Stimulated activated effector memory CD8-positive, alpha-beta T cell treated with anti-CD3 and anti-CD28 coated beads, Interleukin-12 subunit alpha, Interleukin-12 subunit beta, amount 100 ng/mL, for 72 hours (primary cell): ENCODE data around the gene ANKFN1.

Experiments used
- ATAC-seq: fragments of 150-1000 bp; cut with Tn5 transposase; 2 replicates; pipeline ENCODE4 v1.10.0; 2021
- DNase-seq, 2 donors: peaks; one replicate each; pipeline ENCODE4 v3.0.0; 2021 to 2022; ENCODE audit warnings: low spot score in 2 of 2
- H3K27ac Mint-ChIP-seq: one replicate; pipeline ENCODE4 v1.8.0; 2022; ENCODE audit warnings: mild to moderate bottlenecking, mixed read lengths
- H3K36me3 Mint-ChIP-seq: one replicate; pipeline ENCODE4 v1.8.0; 2022; ENCODE audit warnings: mild to moderate bottlenecking, mixed read lengths
- H3K4me1 Mint-ChIP-seq: one replicate; pipeline ENCODE4 v1.8.0; 2022; ENCODE audit warnings: mixed read lengths
- H3K4me3 Mint-ChIP-seq: one replicate; pipeline ENCODE4 v1.8.0; 2022; ENCODE audit warnings: mild to moderate bottlenecking, mixed read lengths
- H3K9me3 Mint-ChIP-seq: one replicate; pipeline ENCODE4 v1.8.0; 2022; ENCODE audit warnings: mixed read lengths

Gene ANKFN1

GRCh38 chr17:56528696-56529095, 375.4 kb downstream of the ANKFN1 start:
- no peak for DNase-seq
- Mint-ChIP-seq H3K4me3 (no peak overlapping the region), H3K27ac (no peak overlapping the region), H3K4me1 (no peaks in the 10 kb centered on the region), H3K9me3 (no peaks in the 10 kb centered on the region), H3K36me3 (no peaks in the 10 kb centered on the region)
- no peak for ATAC-seq

- H3K9me3 Mint-ChIP-seq: no peaks in the 10 kb centered on the region
- DNase-seq (no peak), ATAC-seq (no peak)
- H3K36me3 Mint-ChIP-seq: no peaks in the 10 kb centered on the region
- H3K4me3 Mint-ChIP-seq: no peak overlapping the region
- no peak overlapping the region for H3K27ac Mint-ChIP-seq
- H3K4me1 Mint-ChIP-seq: no peaks in the 10 kb centered on the region
Measured at GRCh38 chr17:56532926-56533325, 379.7 kb downstream of the ANKFN1 start.

- ATAC-seq: no peak
- no peaks in the 10 kb centered on the region for H3K4me1 Mint-ChIP-seq
- no peak overlapping the region for H3K27ac Mint-ChIP-seq
- H3K4me3 Mint-ChIP-seq: no peak overlapping the region
- DNase-seq: no peak
- H3K9me3 Mint-ChIP-seq: peaks cover 3% of the 10 kb centered on the region
- H3K36me3 Mint-ChIP-seq: no peaks in the 10 kb centered on the region
Measured at GRCh38 chr17:56536766-56537165, 383.5 kb downstream of the ANKFN1 start.

GRCh38 chr17:56540836-56541235, 387.6 kb downstream of the ANKFN1 start:
- Mint-ChIP-seq H3K9me3 (peaks cover 3% of the 10 kb centered on the region), H3K36me3 (no peaks in the 10 kb centered on the region)
- no peak for DNase-seq

GRCh38 chr17:56543280-56543679, 390.0 kb downstream of the ANKFN1 start:
- no peak overlapping the region for H3K27ac Mint-ChIP-seq
- no peaks in the 10 kb centered on the region for H3K4me1 Mint-ChIP-seq
- DNase-seq: no peak
- ATAC-seq: no peak
- H3K36me3 Mint-ChIP-seq: no peaks in the 10 kb centered on the region
- H3K4me3 Mint-ChIP-seq: no peak overlapping the region
- peaks cover 3% of the 10 kb centered on the region for H3K9me3 Mint-ChIP-seq

More at GRCh38 chr17:56540836-56541235, 387.6 kb downstream of the ANKFN1 start:
- no peak overlapping the region for H3K27ac Mint-ChIP-seq
- no peaks in the 10 kb centered on the region for H3K4me1 Mint-ChIP-seq
- ATAC-seq: no peak
- no peak overlapping the region for H3K4me3 Mint-ChIP-seq

- Mint-ChIP-seq H3K27ac (no peak overlapping the region), H3K9me3 (no peaks in the 10 kb centered on the region), H3K4me1 (no peaks in the 10 kb centered on the region), H3K4me3 (no peak overlapping the region), H3K36me3 (no peaks in the 10 kb centered on the region)
- ATAC-seq (no peak), DNase-seq (no peak)
Measured at GRCh38 chr17:56545106-56545505, 391.8 kb downstream of the ANKFN1 start.

GRCh38 chr17:56545930-56546329, 392.7 kb downstream of the ANKFN1 start:
- Mint-ChIP-seq H3K9me3 (no peaks in the 10 kb centered on the region), H3K4me3 (no peak overlapping the region), H3K27ac (no peak overlapping the region), H3K36me3 (no peaks in the 10 kb centered on the region), H3K4me1 (no peaks in the 10 kb centered on the region)
- no peak for DNase-seq
- ATAC-seq: no peak

GRCh38 chr17:56548661-56549060, 395.4 kb downstream of the ANKFN1 start:
- no peaks in the 10 kb centered on the region for H3K4me1 Mint-ChIP-seq
- H3K27ac Mint-ChIP-seq: no peak overlapping the region
- H3K36me3 Mint-ChIP-seq: no peaks in the 10 kb centered on the region
- DNase-seq (no peak), ATAC-seq (no peak)
- H3K4me3 Mint-ChIP-seq: no peak overlapping the region
- H3K9me3 Mint-ChIP-seq: peaks cover 5% of the 10 kb centered on the region

GRCh38 chr17:56549501-56549900, 396.2 kb downstream of the ANKFN1 start:
- Mint-ChIP-seq H3K9me3 (peaks cover 5% of the 10 kb centered on the region), H3K27ac (no peak overlapping the region), H3K4me1 (no peaks in the 10 kb centered on the region), H3K4me3 (no peak overlapping the region), H3K36me3 (no peaks in the 10 kb centered on the region)
- no peak for ATAC-seq
- no peak for DNase-seq

- Mint-ChIP-seq H3K4me1 (no peaks in the 10 kb centered on the region), H3K27ac (no peak overlapping the region), H3K4me3 (no peak overlapping the region), H3K9me3 (no peaks in the 10 kb centered on the region), H3K36me3 (no peaks in the 10 kb centered on the region)
- DNase-seq (no peak), ATAC-seq (no peak)
Measured at GRCh38 chr17:56557682-56558081, 404.4 kb downstream of the ANKFN1 start.

- no peak overlapping the region for H3K4me3 Mint-ChIP-seq
- no peaks in the 10 kb centered on the region for H3K4me1 Mint-ChIP-seq
- ATAC-seq (no peak), DNase-seq (no peak)
- H3K27ac Mint-ChIP-seq: no peak overlapping the region
- H3K9me3 Mint-ChIP-seq: no peaks in the 10 kb centered on the region
- H3K36me3 Mint-ChIP-seq: no peaks in the 10 kb centered on the region
Measured at GRCh38 chr17:56558088-56558487, 404.8 kb downstream of the ANKFN1 start.
